Muscle layer of duodenum (tissue), 2 donors: ENCODE results near the gene CELF5.

Experiments used
- H3K27ac ChIP-seq: one replicate; pipeline ENCODE4 v1.7.0; 2013; ENCODE audit warnings: mild to moderate bottlenecking, low read length
- H3K27me3 ChIP-seq: one replicate; pipeline ENCODE4 v1.7.0; 2013; ENCODE audit warnings: low read depth, mild to moderate bottlenecking, control low read depth, low read length
- H3K36me3 ChIP-seq, 2 donors: one replicate each; pipeline ENCODE4 v1.7.0; 2013; ENCODE audit warnings: low read length in 2 of 2, control low read depth in 1 of 2, mild to moderate bottlenecking in 1 of 2; ENCODE audit not compliant: insufficient read depth in 2 of 2, control insufficient read depth in 1 of 2
- H3K4me1 ChIP-seq, 2 donors: one replicate each; pipeline ENCODE4 v1.7.0; 2013; ENCODE audit warnings: low read length in 2 of 2, mild to moderate bottlenecking in 2 of 2, control low read depth in 1 of 2, moderate library complexity in 1 of 2; ENCODE audit not compliant: insufficient read depth in 2 of 2, control insufficient read depth in 1 of 2
- H3K4me3 ChIP-seq, 2 donors: one replicate each; pipeline ENCODE4 v1.7.0; 2013; ENCODE audit warnings: low read length in 2 of 2, low read depth in 1 of 2, mild to moderate bottlenecking in 1 of 2
- H3K9me3 ChIP-seq, 2 donors: one replicate each; pipeline ENCODE4 v1.7.0; 2013; ENCODE audit warnings: low read length in 2 of 2, control low read depth in 1 of 2, mild to moderate bottlenecking in 1 of 2; ENCODE audit not compliant: control insufficient read depth in 1 of 2
- donor health status: healthy.

CELF5 gene

GRCh38 chr19:3309724-3310123, 85.3 kb downstream of the CELF5 start:
- Histone ChIP-seq H3K4me3 (no peak overlapping the region), H3K36me3 (no peaks in the 10 kb centered on the region), H3K27me3 (peaks cover 12% of the 10 kb centered on the region), H3K27ac (no peak overlapping the region), H3K4me1 (peaks cover 0 to 3% of the 10 kb centered on the region in 2 donors), H3K9me3 (peaks cover 0 to 2% of the 10 kb centered on the region in 2 donors)

GRCh38 chr19:3310280-3310679, 85.8 kb downstream of the CELF5 start:
- Histone ChIP-seq H3K4me3 (no peak overlapping the region), H3K36me3 (no peaks in the 10 kb centered on the region), H3K4me1 (peaks cover 0 to 3% of the 10 kb centered on the region in 2 donors), H3K27me3 (peaks cover 12% of the 10 kb centered on the region), H3K27ac (no peak overlapping the region), H3K9me3 (peaks cover 0 to 2% of the 10 kb centered on the region in 2 donors)

- Histone ChIP-seq H3K4me1 (peaks cover 0 to 3% of the 10 kb centered on the region in 2 donors), H3K27ac (no peak overlapping the region), H3K36me3 (no peaks in the 10 kb centered on the region), H3K27me3 (peaks cover 12% of the 10 kb centered on the region), H3K4me3 (no peak overlapping the region), H3K9me3 (peaks cover 0 to 2% of the 10 kb centered on the region in 2 donors)
Observed at GRCh38 chr19:3310711-3311110, 86.2 kb downstream of the CELF5 start.

GRCh38 chr19:3313199-3313575, 88.7 kb downstream of the CELF5 start:
- Histone ChIP-seq H3K27me3 (peaks cover 8% of the 10 kb centered on the region), H3K4me1 (peaks cover 0 to 3% of the 10 kb centered on the region in 2 donors)

GRCh38 chr19:3314962-3315675, 90.7 kb downstream of the CELF5 start:
- Histone ChIP-seq H3K27me3 (peaks cover 8% of the 10 kb centered on the region), H3K9me3 (no peaks in the 10 kb centered on the region), H3K4me3 (no peak overlapping the region), H3K27ac (no peak overlapping the region), H3K36me3 (no peaks in the 10 kb centered on the region), H3K4me1 (peaks cover 0 to 3% of the 10 kb centered on the region in 2 donors)

More at GRCh38 chr19:3313199-3313575, 88.7 kb downstream of the CELF5 start:
- H3K9me3 ChIP-seq, result peaks cover 0 to under 1% of the 10 kb centered on the region in 2 donors
- H3K36me3 ChIP-seq, result no peaks in the 10 kb centered on the region
- no peak overlapping the region for H3K27ac ChIP-seq
- no peak overlapping the region for H3K4me3 ChIP-seq

GRCh38 chr19:3315676-3315973, 91.2 kb downstream of the CELF5 start:
- peaks cover 5% of the 10 kb centered on the region for H3K27me3 ChIP-seq

GRCh38 chr19:3316132-3316648, 91.7 kb downstream of the CELF5 start:
- Histone ChIP-seq H3K27me3 (peaks cover 5% of the 10 kb centered on the region), H3K4me3 (no peak overlapping the region), H3K9me3 (no peaks in the 10 kb centered on the region), H3K27ac (no peak overlapping the region), H3K4me1 (peaks cover 0 to 3% of the 10 kb centered on the region in 2 donors), H3K36me3 (no peaks in the 10 kb centered on the region)

More at GRCh38 chr19:3315676-3315973, 91.2 kb downstream of the CELF5 start:
- Histone ChIP-seq H3K27ac (no peak overlapping the region), H3K4me3 (no peak overlapping the region), H3K4me1 (peaks cover 0 to 3% of the 10 kb centered on the region in 2 donors), H3K9me3 (no peaks in the 10 kb centered on the region), H3K36me3 (no peaks in the 10 kb centered on the region)

- H3K27ac ChIP-seq, result no peak overlapping the region
- H3K36me3 ChIP-seq, result no peaks in the 10 kb centered on the region
- H3K4me1 ChIP-seq, result peaks cover 0 to 3% of the 10 kb centered on the region in 2 donors
- H3K27me3 ChIP-seq, result peaks cover 5% of the 10 kb centered on the region
- H3K9me3 ChIP-seq, result no peaks in the 10 kb centered on the region
- H3K4me3 ChIP-seq, result no peak overlapping the region
Observed at GRCh38 chr19:3316659-3317207, 92.3 kb downstream of the CELF5 start.

GRCh38 chr19:3319643-3320353, 95.3 kb downstream of the CELF5 start:
- H3K27me3 ChIP-seq, result no peaks in the 10 kb centered on the region
- no peaks in the 10 kb centered on the region for H3K36me3 ChIP-seq
- no peak overlapping the region for H3K4me3 ChIP-seq
- no peaks in the 10 kb centered on the region for H3K9me3 ChIP-seq
- H3K4me1 ChIP-seq, result no peaks in the 10 kb centered on the region
- H3K27ac ChIP-seq, result no peak overlapping the region

GRCh38 chr19:3320354-3320670, 95.9 kb downstream of the CELF5 start:
- no peaks in the 10 kb centered on the region for H3K4me1 ChIP-seq

GRCh38 chr19:3320853-3321252, 96.4 kb downstream of the CELF5 start:
- no peaks in the 10 kb centered on the region for H3K4me1 ChIP-seq
- no peaks in the 10 kb centered on the region for H3K27me3 ChIP-seq
- no peak overlapping the region for H3K27ac ChIP-seq
- no peaks in the 10 kb centered on the region for H3K36me3 ChIP-seq
- H3K4me3 ChIP-seq, result no peak overlapping the region
- H3K9me3 ChIP-seq, result no peaks in the 10 kb centered on the region

More at GRCh38 chr19:3320354-3320670, 95.9 kb downstream of the CELF5 start:
- Histone ChIP-seq H3K9me3 (no peaks in the 10 kb centered on the region), H3K4me3 (no peak overlapping the region), H3K27me3 (no peaks in the 10 kb centered on the region), H3K36me3 (no peaks in the 10 kb centered on the region), H3K27ac (no peak overlapping the region)
